Measurements from ENCODE around the gene ABCA12.

DNA sequence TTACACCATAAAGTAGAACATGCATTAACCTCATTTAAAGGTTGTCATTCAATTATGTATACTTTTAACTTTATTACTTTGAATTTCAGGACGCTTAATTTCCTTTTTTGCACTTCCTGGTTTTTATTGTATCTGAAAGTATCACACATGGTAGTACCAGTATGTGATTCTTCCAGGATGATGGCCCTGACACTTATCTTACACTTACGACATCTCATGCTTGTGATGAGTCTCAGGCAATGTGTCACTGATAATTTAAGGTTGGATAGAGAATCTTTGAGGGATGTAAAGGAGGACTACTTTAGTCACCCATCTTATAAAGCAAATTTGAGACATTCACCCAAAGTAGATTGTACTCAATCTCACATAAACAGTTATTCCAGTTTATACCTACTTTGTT lies 74.9 kb downstream of the ABCA12 start:
- no peak for TF ChIP-seq POLR2A (IDR thresholded peaks at IDR 0.05; ENCODE audit: extremely low read depth, insufficient read length)
- TF ChIP-seq, protein P1, sequence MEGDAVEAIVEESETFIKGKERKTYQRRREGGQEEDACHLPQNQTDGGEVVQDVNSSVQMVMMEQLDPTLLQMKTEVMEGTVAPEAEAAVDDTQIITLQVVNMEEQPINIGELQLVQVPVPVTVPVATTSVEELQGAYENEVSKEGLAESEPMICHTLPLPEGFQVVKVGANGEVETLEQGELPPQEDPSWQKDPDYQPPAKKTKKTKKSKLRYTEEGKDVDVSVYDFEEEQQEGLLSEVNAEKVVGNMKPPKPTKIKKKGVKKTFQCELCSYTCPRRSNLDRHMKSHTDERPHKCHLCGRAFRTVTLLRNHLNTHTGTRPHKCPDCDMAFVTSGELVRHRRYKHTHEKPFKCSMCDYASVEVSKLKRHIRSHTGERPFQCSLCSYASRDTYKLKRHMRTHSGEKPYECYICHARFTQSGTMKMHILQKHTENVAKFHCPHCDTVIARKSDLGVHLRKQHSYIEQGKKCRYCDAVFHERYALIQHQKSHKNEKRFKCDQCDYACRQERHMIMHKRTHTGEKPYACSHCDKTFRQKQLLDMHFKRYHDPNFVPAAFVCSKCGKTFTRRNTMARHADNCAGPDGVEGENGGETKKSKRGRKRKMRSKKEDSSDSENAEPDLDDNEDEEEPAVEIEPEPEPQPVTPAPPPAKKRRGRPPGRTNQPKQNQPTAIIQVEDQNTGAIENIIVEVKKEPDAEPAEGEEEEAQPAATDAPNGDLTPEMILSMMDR (IDR thresholded peaks at IDR 0.05; ENCODE audit: low read depth, low read length): no peak

Data from NB4 (cell line).